Measurements from ENCODE around the gene MYO3B. TPM values are rescaled to one million over a fixed set of nuclear protein-coding genes. Genes with fewer than 3 reads are reported as not detected.

The MYO3B gene
- total RNA-seq, 2 donors from 2014 or later = 0.09 to 0.74 TPM

DNA sequence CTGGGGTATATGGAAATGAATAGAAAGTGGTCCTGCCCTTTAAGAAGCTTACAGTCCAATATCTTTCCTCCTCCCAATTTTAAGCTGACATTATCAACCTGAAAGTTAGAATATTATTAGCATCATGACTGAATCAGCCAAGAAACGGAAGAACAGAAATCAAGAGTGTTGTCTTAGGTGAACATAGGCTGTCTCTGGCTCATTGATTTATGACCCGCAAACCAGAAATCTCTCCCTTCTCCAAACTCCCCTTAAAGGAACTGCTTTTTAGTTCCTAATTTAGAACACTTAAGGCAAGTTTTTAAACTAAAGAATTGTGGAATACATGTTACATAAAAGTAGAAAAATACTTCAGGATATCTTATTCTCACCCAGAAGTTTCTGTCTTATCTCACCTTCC lies 62.7 kb downstream of the MYO3B start:
- TF ChIP-seq, protein P1, sequence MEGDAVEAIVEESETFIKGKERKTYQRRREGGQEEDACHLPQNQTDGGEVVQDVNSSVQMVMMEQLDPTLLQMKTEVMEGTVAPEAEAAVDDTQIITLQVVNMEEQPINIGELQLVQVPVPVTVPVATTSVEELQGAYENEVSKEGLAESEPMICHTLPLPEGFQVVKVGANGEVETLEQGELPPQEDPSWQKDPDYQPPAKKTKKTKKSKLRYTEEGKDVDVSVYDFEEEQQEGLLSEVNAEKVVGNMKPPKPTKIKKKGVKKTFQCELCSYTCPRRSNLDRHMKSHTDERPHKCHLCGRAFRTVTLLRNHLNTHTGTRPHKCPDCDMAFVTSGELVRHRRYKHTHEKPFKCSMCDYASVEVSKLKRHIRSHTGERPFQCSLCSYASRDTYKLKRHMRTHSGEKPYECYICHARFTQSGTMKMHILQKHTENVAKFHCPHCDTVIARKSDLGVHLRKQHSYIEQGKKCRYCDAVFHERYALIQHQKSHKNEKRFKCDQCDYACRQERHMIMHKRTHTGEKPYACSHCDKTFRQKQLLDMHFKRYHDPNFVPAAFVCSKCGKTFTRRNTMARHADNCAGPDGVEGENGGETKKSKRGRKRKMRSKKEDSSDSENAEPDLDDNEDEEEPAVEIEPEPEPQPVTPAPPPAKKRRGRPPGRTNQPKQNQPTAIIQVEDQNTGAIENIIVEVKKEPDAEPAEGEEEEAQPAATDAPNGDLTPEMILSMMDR (IDR thresholded peaks at IDR 0.05) = no peak
- TF ChIP-seq POLR2A (IDR thresholded peaks at IDR 0.05) = no peak
- TF ChIP-seq POLR2AphosphoS5 (IDR thresholded peaks at IDR 0.05) = no peak
- 62% methylated on average over 2 of the region's 2 CpGs for WGBS
- Histone ChIP-seq H3K36me3 (no peaks in the 10 kb centered on the region), H3K27me3 (replicated peaks; ENCODE audit: insufficient read depth) (no peaks in the 10 kb centered on the region), H3K4me1 (replicated peaks) (no peaks in the 10 kb centered on the region), H3K9me3 (no peaks in the 10 kb centered on the region), H3K27ac (no peak overlapping the region), H3K4me3 (no peak overlapping the region)
- intact Hi-C loops (cut with DNase I) = no loop called here
- no peak for DNase-seq (ENCODE audit: low spot score)

DNA sequence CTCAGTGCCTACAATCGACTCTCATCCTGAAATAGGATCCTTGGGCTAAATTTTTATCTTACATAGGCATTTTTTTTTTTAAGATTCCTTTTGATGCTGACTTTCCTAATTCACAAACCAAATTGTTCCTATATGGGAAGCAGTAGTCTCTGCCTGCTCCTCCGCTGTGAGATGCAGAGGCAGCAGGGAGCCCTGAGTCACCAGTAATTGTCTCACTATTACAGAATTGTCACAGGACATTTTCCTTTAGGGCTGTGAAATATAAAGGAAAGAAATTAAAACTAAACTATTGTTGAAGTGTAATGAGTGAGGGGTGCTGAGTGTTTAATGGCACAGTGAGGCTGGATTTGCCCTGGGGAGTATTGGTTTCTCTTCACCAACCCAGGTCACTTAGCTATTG lies 63.8 kb downstream of the MYO3B start:
- no peak overlapping the region for H3K4me3 ChIP-seq
- intact Hi-C loops (cut with DNase I) = no loop called here
- TF ChIP-seq, protein P1 (IDR thresholded peaks at IDR 0.05) = no peak
- TF ChIP-seq POLR2A (IDR thresholded peaks at IDR 0.05) = no peak
- no peak for DNase-seq (ENCODE audit: low spot score)
- no peak overlapping the region for H3K27ac ChIP-seq
- 73% methylated on average over 2 of the region's 2 CpGs for WGBS
- no peaks in the 10 kb centered on the region for H3K4me1 ChIP-seq (replicated peaks)
- no peaks in the 10 kb centered on the region for H3K36me3 ChIP-seq
- no peaks in the 10 kb centered on the region for H3K9me3 ChIP-seq
- H3K27me3 ChIP-seq (replicated peaks; ENCODE audit: insufficient read depth) = no peaks in the 10 kb centered on the region

DNA sequence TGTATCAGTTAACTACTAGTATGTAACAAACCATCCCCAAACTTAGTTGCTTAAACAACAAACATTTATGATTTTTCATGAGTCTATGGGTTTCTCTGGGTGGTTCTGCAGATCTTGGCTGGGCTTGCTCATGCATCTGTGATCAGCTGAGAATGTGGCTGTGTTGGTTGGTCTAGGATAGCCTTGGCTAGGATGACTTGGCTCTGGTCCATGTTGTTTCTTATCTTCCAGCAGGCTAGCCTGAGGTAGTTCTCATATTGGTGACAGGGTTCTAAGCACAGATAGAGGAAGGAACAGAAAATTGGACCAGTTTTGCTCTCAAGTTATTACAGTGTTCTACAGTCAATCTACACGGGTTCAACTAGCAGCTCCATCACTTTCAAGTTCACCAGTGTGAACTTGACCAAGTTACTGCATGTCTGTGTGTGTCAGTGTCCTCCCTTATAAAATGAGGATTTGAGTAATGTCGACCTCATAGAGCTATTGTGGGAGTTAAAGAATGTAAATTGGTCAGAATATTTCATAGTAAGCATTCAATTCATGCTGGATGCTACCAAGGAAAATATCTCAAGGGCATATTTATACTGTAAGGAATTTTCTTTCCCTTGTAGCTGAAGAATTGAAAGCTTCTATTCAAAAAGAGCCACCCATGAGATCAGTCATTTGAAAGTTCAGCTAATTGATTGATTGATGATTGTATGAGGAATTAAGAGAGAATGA lies 65.3 kb downstream of the MYO3B start:
- Histone ChIP-seq H3K4me3 (no peak overlapping the region), H3K36me3 (no peaks in the 10 kb centered on the region), H3K4me1 (replicated peaks) (no peaks in the 10 kb centered on the region), H3K27me3 (replicated peaks; ENCODE audit: insufficient read depth) (no peaks in the 10 kb centered on the region), H3K27ac (no peak overlapping the region), H3K9me3 (no peaks in the 10 kb centered on the region)
- WGBS = 63% methylated on average over 2 of the region's 2 CpGs
- DNase-seq (ENCODE audit: low spot score) = no peak
- TF ChIP-seq POLR2AphosphoS5 (IDR thresholded peaks at IDR 0.05) (no peak), POLR2A (IDR thresholded peaks at IDR 0.05) (no peak)
- TF ChIP-seq, protein P1 (IDR thresholded peaks at IDR 0.05) = no peak
- intact Hi-C loops (cut with DNase I) = no loop called here

DNA sequence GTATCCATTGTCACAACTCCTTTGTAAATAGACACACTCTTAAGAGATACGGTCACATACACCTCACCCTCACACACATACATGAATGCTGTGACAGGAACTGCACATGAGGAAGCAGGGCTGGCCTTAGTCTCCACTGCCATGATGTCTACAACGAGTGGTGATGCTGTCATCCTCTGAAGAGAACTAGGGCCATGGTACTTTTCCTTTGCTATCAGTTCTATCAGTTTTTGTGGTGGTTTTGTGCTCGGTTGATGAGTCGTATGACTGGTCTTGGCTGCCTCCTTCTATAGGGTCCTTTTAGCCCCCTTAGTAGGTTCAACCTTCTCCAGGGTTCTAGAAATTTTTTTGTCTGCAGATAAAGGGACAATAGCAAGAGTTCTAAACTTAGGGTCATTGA lies 66.0 kb downstream of the MYO3B start:
- TF ChIP-seq, protein P1 (IDR thresholded peaks at IDR 0.05) = no peak
- TF ChIP-seq POLR2A (IDR thresholded peaks at IDR 0.05) (no peak), POLR2AphosphoS5 (IDR thresholded peaks at IDR 0.05) (no peak)
- Histone ChIP-seq H3K4me3 (no peak overlapping the region), H3K9me3 (no peaks in the 10 kb centered on the region), H3K36me3 (no peaks in the 10 kb centered on the region), H3K4me1 (replicated peaks) (no peaks in the 10 kb centered on the region), H3K27ac (no peak overlapping the region), H3K27me3 (replicated peaks; ENCODE audit: insufficient read depth) (no peaks in the 10 kb centered on the region)
- no peak for DNase-seq (ENCODE audit: low spot score)
- 87% methylated on average over 4 of the region's 4 CpGs for WGBS
- intact Hi-C loops (cut with DNase I) = no loop called here

DNA sequence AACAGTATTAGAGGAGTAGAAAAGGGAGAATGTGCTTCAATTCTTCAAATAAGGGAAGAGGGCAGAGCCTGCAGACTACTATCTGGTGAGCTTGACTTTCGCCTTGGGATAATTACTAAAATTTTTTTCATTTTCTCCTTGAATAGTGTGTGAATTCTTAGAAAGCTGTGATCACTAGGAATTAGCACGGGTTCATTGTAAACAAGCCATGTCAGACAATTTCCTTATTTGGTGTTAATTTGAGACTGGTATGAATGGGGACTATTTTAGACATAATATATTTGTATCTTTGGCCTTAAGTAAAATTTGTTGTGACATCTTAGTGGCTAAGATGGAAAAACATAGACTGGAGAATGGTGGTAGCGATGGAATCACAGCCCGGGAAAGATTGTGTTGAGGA lies 66.6 kb downstream of the MYO3B start:
- intact Hi-C loops (cut with DNase I) = no loop called here
- 79% methylated on average over 4 of the region's 4 CpGs for WGBS
- no peak for DNase-seq (ENCODE audit: low spot score)
- Histone ChIP-seq H3K27ac (no peak overlapping the region), H3K9me3 (no peaks in the 10 kb centered on the region), H3K4me3 (no peak overlapping the region), H3K27me3 (replicated peaks; ENCODE audit: insufficient read depth) (no peaks in the 10 kb centered on the region), H3K4me1 (replicated peaks) (no peaks in the 10 kb centered on the region), H3K36me3 (no peaks in the 10 kb centered on the region)
- TF ChIP-seq POLR2A (IDR thresholded peaks at IDR 0.05) (no peak), POLR2AphosphoS5 (IDR thresholded peaks at IDR 0.05) (no peak)
- TF ChIP-seq, protein P1 (IDR thresholded peaks at IDR 0.05) = no peak

Measured in prostate gland (tissue), 2 donors.